ENCODE data around the gene HSPA1L. TPM values are rescaled to one million over a fixed set of nuclear protein-coding genes. Genes with fewer than 3 reads are reported as not detected.

HSPA1L gene
- total RNA-seq: 0.11 and 1.6 TPM in 2 replicates

DNA sequence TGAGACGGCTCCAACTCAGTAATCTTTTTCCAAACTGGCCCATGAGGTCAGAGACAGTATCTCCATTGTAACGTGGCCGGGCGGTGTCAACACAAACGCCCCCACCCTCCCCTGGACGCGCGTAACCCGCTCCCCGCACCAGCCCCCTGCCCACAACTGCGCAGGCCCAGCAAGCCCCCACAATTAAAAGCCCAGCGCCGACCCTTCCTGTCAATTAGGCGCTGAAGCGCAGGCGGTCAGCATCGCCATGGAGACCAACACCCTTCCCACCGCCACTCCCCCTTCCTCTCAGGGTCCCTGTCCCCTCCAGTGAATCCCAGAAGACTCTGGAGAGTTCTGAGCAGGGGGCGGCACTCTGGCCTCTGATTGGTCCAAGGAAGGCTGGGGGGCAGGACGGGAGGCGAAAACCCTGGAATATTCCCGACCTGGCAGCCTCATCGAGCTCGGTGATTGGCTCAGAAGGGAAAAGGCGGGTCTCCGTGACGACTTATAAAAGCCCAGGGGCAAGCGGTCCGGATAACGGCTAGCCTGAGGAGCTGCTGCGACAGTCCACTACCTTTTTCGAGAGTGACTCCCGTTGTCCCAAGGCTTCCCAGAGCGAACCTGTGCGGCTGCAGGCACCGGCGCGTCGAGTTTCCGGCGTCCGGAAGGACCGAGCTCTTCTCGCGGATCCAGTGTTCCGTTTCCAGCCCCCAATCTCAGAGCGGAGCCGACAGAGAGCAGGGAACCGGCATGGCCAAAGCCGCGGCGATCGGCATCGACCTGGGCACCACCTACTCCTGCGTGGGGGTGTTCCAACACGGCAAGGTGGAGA is at the start of gene HSPA1L, which contains the start of gene HSPA1A:
Gene HSPA1L (minus strand): TSS at position 259 of the 814 bp plus-strand sequence. CDS start 3,311 bp downstream, outside the sequence.
Gene HSPA1A (plus strand): TSS at position 519 of the 814 bp plus-strand sequence. CDS start 214 bp downstream, at position 733.

DNA sequence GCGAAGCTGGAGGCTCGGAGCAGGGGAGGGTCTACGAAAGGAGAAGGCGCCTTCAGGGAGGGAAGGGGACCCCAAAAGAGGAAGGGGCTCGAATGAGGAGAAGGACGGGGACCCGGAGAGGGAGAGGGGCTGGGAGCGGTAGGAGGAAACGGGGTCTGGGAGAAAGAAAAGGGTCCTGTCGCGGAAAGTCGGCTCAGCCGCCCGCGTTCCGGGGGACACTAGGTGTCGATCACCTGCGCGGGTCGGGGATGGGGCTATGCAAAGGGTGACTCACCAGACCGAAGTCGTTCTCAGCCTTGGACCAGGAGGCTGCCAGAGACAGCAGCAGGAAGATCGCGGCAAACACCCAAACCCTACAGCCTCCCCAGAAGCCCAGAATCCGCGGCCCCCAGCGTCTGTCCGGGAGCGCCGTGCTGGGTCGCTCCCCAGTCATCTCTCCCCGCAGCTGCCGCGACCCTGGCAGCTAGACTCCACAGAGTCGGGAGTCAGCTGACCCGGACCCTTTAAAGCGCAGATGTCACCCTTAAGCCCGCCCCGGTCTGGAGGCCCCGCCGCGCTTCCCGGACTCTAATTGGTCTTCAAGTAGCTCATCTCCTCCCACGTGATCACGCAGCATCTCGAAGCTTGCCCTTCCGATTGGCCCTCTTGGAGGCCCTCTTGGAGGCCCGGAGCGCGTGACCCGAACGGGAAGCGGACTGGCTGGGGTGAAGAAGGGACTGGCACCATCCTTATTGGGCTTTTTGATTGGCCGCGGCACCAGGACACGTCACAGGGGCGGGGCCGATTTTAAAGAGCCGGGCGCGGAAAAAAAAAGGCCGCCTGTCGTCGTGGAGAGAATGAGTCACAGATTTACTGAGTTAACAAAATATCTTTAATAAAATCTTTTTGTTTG is 47.5 kb upstream of the HSPA1L start, which contains the start of gene NEU1:
Gene NEU1 (minus strand): TSS at position 478 of the 892 bp plus-strand sequence. CDS start 45 bp downstream, at position 433.

DNA sequence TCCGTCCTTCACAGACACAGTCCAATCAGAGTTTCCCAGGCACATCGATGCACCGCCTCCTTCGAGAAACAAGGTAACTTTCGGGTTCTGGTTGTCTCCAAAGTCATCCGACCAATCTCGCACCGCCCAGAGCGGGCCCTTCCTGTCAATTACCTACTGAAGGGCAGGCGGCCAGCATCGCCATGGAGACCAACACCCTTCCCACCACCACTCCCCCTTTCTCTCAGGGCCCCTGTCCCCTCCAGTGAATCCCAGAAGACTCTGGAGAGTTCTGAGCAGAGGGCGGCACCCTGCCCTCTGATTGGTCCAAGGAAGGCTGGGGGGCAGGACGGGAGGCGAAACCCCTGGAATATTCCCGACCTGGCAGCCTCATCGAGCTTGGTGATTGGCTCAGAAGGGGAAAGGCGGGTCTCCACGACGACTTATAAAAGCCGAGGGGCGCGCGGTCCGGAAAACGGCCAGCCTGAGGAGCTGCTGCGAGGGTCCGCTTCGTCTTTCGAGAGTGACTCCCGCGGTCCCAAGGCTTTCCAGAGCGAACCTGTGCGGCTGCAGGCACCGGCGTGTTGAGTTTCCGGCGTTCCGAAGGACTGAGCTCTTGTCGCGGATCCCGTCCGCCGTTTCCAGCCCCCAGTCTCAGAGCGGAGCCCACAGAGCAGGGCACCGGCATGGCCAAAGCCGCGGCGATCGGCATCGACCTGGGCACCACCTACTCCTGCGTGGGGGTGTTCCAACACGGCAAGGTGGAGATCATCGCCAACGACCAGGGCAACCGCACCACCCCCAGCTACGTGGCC is 12.4 kb upstream of the HSPA1L start, which contains the start of gene HSPA1B:
Gene HSPA1B (plus strand): TSS at position 453 of the 794 bp plus-strand sequence. CDS start 213 bp downstream, at position 666.

DNA sequence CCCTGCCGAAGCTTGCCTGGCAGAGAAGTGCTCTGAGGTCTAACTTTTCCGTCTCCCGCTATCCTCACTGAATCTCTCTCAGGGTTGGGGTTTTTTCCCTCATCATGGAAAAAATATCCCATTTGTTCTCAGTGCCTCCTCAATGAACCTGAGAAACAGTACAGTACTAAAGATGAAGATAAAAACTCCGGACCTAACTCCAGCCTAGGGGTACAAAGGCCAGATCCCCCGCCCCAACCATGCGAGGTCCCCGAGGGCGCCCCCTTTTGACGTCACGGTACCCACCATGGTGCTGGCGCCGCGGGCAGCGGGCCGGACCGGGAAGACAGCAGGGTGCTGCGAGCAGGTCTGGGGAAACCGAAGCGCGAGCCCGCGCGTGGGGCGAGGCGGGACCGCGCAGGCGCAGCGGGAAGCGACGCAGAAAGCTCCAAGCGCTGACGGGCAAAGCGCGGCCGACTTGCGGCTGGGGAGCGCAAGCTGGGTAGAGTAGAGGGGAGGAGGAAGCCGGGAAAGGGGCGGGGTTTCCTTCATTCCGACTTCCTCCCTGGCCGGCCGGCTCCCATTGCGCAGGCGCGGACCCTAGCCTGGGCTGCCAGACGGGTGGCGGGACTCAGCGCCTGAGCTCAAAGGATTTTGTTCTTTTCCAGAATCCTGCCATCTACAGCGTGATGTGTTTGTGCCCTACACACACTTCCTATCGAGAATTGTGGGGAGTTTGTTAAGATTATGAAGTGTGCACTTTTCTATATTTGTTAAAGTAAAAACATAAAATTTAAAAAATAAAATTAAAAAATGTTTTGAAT is 8.4 kb downstream of the HSPA1L start, which contains the start of gene LSM2:
Gene LSM2 (minus strand): TSS at position 497 of the 803 bp plus-strand sequence. CDS start 209 bp downstream, at position 288.

DNA sequence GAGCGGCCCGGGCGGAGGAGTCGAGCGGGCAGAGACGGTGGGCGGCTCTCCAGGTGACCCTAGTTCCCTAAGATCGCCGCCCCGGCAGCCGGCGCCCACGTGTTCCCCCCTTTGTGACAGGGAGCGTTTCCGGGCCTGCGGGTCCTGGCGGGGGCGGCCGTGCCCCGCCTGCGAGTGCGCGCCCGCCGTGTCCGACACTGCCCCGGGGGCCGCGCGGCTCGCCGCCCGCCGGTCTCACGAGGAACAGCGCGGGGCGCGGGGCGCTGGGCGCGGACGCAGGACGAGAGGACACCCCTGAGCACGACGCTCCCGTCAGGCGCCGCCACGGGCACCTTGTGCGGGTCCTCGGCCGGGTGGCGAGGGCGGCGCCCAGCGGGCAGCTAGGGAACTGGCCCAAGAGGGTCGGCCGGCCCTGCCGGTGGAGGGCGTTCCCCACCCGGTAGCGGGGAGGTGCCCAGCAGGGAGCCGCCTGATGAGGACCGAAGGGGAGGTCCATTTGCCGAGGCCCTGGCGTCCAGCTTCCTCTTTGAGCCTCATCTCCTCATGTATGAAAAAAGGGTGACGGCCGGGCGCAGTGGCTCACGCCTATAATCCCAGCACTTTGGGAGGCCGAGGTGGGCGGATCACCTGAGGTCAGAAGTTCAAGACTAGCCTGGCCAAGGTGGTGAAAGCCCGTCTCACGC is 19.3 kb downstream of the HSPA1L start, which contains the start of gene VARS1:
Gene VARS1 (minus strand): TSS at position 137 of the 683 bp plus-strand sequence. CDS start 535 bp downstream, outside the sequence.

DNA sequence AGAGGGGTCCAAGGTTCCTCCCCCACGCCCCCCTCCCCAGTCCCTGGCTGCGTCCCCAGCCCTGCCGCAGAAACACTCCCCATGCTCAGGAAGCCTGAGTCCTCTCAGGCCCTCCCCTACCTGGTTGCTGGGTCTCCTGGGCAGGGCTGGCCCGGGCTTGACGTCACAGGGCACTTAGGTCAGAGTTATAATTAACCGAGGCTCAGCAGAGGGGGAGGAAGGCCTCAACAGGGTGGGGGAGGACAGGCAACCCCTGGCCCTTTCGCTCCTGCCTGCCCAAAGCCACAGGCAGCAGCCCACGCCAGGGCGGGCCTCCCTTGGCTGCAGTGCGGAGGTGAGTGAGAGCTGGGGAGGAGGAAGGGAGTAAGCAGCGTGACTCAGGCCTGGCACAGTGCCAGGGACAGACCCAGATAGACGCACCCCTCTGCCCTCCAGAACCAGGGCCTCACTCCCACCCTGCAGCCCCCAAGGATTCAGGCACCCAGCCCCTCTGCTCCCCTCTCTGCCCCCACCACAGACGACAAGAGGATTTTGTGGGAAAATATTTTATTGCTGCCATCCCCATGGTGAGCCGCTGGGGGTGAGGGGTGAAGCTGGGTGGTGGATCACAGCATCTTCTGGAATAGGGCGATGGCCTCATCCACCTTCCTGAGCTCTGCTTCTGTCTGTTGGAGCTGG is 38.0 kb downstream of the HSPA1L start, which contains the start of gene VWA7:
Gene VWA7 (minus strand): TSS at position 340 of the 678 bp plus-strand sequence. CDS start 549 bp downstream, outside the sequence.

DNA sequence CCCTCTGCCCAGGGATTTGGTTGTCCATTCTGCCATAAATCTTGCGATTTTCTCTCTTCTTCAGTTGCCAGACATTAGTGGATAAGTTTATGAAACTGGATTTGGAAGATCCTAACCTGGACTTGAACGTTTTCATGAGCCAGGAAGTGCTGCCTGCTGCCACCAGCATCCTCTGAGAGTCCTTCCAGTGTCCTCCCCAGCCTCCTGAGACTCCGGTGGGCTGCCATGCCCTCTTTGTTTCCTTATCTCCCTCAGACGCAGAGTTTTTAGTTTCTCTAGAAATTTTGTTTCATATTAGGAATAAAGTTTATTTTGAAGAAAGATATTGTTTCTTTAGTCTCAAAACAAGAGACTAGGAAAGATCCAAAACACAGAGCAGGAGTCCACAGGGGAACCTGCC is 52.7 kb downstream of the HSPA1L start, which contains the start of gene SAPCD1:
Gene SAPCD1 (plus strand): TSS at position 301 of the 400 bp plus-strand sequence. CDS start 399 bp downstream, outside the sequence.

Small RNAs within 50 kb of the gene (small RNA-seq; reads per million reads assigned to genes)
- gene MSH5-SAPCD1: not detected
- gene RF00019: not detected
- not detected for gene SAPCD1
- 39.2 reads per million, percentile 97 among the genes with 10 or more reads in this experiment for gene SNORD48
- gene SNORD52: not detected

Other genes with a start within 250 kb of the HSPA1L start
- gene LTA, start 243.0 kb downstream of the HSPA1L start, total RNA-seq: not detected in 2 replicates
- 1.2 and 1.5 TPM in 2 replicates for gene TNF, start 239.7 kb downstream of the HSPA1L start, total RNA-seq
- not detected in 2 replicates for gene LTB, start 232.9 kb downstream of the HSPA1L start, total RNA-seq
- gene LST1, start 229.0 kb downstream of the HSPA1L start, total RNA-seq: not detected in 2 replicates
- gene NCR3, start 222.3 kb downstream of the HSPA1L start, total RNA-seq: not detected in 2 replicates
- gene AIF1, start 200.0 kb downstream of the HSPA1L start, total RNA-seq: not detected in 2 replicates
- gene PRRC2A, start 194.6 kb downstream of the HSPA1L start, total RNA-seq: 56.5 and 78.9 TPM in 2 replicates
- 161 and 237 TPM in 2 replicates for gene BAG6, start 162.6 kb downstream of the HSPA1L start, total RNA-seq
- 0.79 and 0.98 TPM in 2 replicates for gene APOM, start 159.4 kb downstream of the HSPA1L start, total RNA-seq
- 25.3 and 25.9 TPM in 2 replicates for gene C6orf47, start 154.5 kb downstream of the HSPA1L start, total RNA-seq
- gene GPANK1, start 150.3 kb downstream of the HSPA1L start, total RNA-seq: 18.0 and 27.1 TPM in 2 replicates
- 185 and 211 TPM in 2 replicates for gene CSNK2B, start 149.2 kb downstream of the HSPA1L start, total RNA-seq
- 4.9 and 5.9 TPM in 2 replicates for gene LY6G5B, start 145.3 kb downstream of the HSPA1L start, total RNA-seq
- gene LY6G5C, start 134.2 kb downstream of the HSPA1L start, total RNA-seq: not detected in 2 replicates
- 42.8 and 64.6 TPM in 2 replicates for gene ABHD16A, start 112.0 kb downstream of the HSPA1L start, total RNA-seq
- not detected in 2 replicates for gene LY6G6F, start 108.4 kb downstream of the HSPA1L start, total RNA-seq
- not detected in 2 replicates for gene LY6G6D, start 99.9 kb downstream of the HSPA1L start, total RNA-seq
- gene LY6G6C, start 93.5 kb downstream of the HSPA1L start, total RNA-seq: 0.39 and 3.5 TPM in 2 replicates
- gene MPIG6B, start 91.9 kb downstream of the HSPA1L start, total RNA-seq: 0.39 and 0.54 TPM in 2 replicates
- gene DDAH2, start 86.0 kb downstream of the HSPA1L start, total RNA-seq: 120 and 147 TPM in 2 replicates
- 568 and 799 TPM in 2 replicates for gene CLIC1, start 78.8 kb downstream of the HSPA1L start, total RNA-seq
- gene MSH5, start 75.3 kb downstream of the HSPA1L start, total RNA-seq: 7.9 and 8.6 TPM in 2 replicates
- gene SAPCD1, start 52.6 kb downstream of the HSPA1L start, total RNA-seq: 0.79 TPM in 1 of 2 replicates, not detected in the other
- 3.8 and 4.7 TPM in 2 replicates for gene VWA7, start 38.0 kb downstream of the HSPA1L start, total RNA-seq
- gene VARS1, start 19.5 kb downstream of the HSPA1L start, total RNA-seq: 30.2 and 90.0 TPM in 2 replicates
- gene LSM2, start 8.3 kb downstream of the HSPA1L start, total RNA-seq: 20.4 and 36.8 TPM in 2 replicates
- 65.7 and 80.9 TPM in 2 replicates for gene HSPA1A, start 260 bp upstream of the HSPA1L start, total RNA-seq
- gene HSPA1B, start 12.5 kb upstream of the HSPA1L start, total RNA-seq: 46.0 and 136 TPM in 2 replicates
- 53.0 and 62.0 TPM in 2 replicates for gene NEU1, start 47.5 kb upstream of the HSPA1L start, total RNA-seq
- gene SLC44A4, start 63.7 kb upstream of the HSPA1L start, total RNA-seq: 0.11 TPM in 1 of 2 replicates, not detected in the other
- 47.1 and 61.5 TPM in 2 replicates for gene EHMT2, start 82.4 kb upstream of the HSPA1L start, total RNA-seq
- gene ZBTB12, start 86.8 kb upstream of the HSPA1L start, total RNA-seq: 2.9 and 4.7 TPM in 2 replicates
- 0.22 and 1.6 TPM in 2 replicates for gene C2, start 112.4 kb upstream of the HSPA1L start, total RNA-seq
- 0.39 TPM in 1 of 2 replicates, not detected in the other for gene CFB, start 130.8 kb upstream of the HSPA1L start, total RNA-seq
- 82.8 and 105 TPM in 2 replicates for gene NELFE, start 143.7 kb upstream of the HSPA1L start, total RNA-seq
- gene SKIC2, start 143.9 kb upstream of the HSPA1L start, total RNA-seq: 63.2 and 74.0 TPM in 2 replicates
- 23.9 and 28.6 TPM in 2 replicates for gene DXO, start 156.9 kb upstream of the HSPA1L start, total RNA-seq
- 2.2 and 6.3 TPM in 2 replicates for gene C4A, start 166.8 kb upstream of the HSPA1L start, total RNA-seq
- gene C4B, start 199.5 kb upstream of the HSPA1L start, total RNA-seq: 4.2 and 6.3 TPM in 2 replicates
- 0.22 TPM in 1 of 2 replicates, not detected in the other for gene CYP21A2, start 223.1 kb upstream of the HSPA1L start, total RNA-seq